ENCODE results near the gene SEPTIN1.

GRCh38 chr16:30351001-30351441 lies 31.3 kb downstream of the SEPTIN1 start:
- TF ChIP-seq EZH2phosphoT487 (IDR thresholded peaks at IDR 0.05; ENCODE audit: borderline replicate concordance) (no peak), CTCF (conservative IDR thresholded peaks at IDR 0.05; ENCODE audit: low read length) (no peak)
